ENCODE data around the gene SPRING1.

Gene SPRING1

GRCh38 chr12:116739381-116739887 is 1.6 kb upstream of the SPRING1 start:
- no peak for DNase-seq (ENCODE audit: low read depth)

GRCh38 chr12:116736962-116737773 is 701 bp downstream of the SPRING1 start:
- DNase-seq (ENCODE audit: low read depth) = peak; percentile 6

- no peak for DNase-seq (ENCODE audit: low read depth)
These were observed 1.8 kb downstream of the SPRING1 start for GRCh38 chr12:116735951-116736599.

GRCh38 chr12:116735084-116735483 is 2.8 kb downstream of the SPRING1 start:
- no peak for DNase-seq (ENCODE audit: low read depth)

GRCh38 chr12:116734156-116734768 is 3.6 kb downstream of the SPRING1 start:
- DNase-seq (ENCODE audit: low read depth) = no peak

GRCh38 chr12:116731801-116732200 is 6.1 kb downstream of the SPRING1 start:
- DNase-seq (ENCODE audit: low read depth) = no peak

- no peak for DNase-seq (ENCODE audit: low read depth)
These were observed 10.0 kb downstream of the SPRING1 start for GRCh38 chr12:116727891-116728290.

GRCh38 chr12:116727261-116727660 is 10.6 kb downstream of the SPRING1 start:
- no peak for DNase-seq (ENCODE audit: low read depth)

- no peak for DNase-seq (ENCODE audit: low read depth)
These were observed 11.2 kb downstream of the SPRING1 start for GRCh38 chr12:116726694-116727093.

GRCh38 chr12:116722245-116722644 is 15.6 kb downstream of the SPRING1 start:
- no peak for DNase-seq (ENCODE audit: low read depth)

GRCh38 chr12:116719731-116720528 is 17.9 kb downstream of the SPRING1 start:
- DNase-seq (ENCODE audit: low read depth) = no peak

GRCh38 chr12:116718655-116719454 is 19.0 kb downstream of the SPRING1 start:
- DNase-seq (ENCODE audit: low read depth) = no peak

- DNase-seq (ENCODE audit: low read depth) = no peak
These were observed 20.1 kb downstream of the SPRING1 start for GRCh38 chr12:116717466-116718437.

GRCh38 chr12:116714175-116714574 is 23.7 kb downstream of the SPRING1 start:
- no peak for DNase-seq (ENCODE audit: low read depth)

- no peak for DNase-seq (ENCODE audit: low read depth)
These were observed 24.3 kb downstream of the SPRING1 start for GRCh38 chr12:116713527-116713926.

GRCh38 chr12:116712458-116713303 is 25.2 kb downstream of the SPRING1 start:
- no peak for DNase-seq (ENCODE audit: low read depth)

- no peak for DNase-seq (ENCODE audit: low read depth)
These were observed 27.3 kb downstream of the SPRING1 start for GRCh38 chr12:116710370-116711150.

GRCh38 chr12:116709768-116710167 is 28.1 kb downstream of the SPRING1 start:
- DNase-seq (ENCODE audit: low read depth) = no peak
